ENCODE measurements around the gene HIGD1A.
A peak's percentile ranks its signal among the peaks of the same experiment; 100 is the strongest.

HIGD1A gene

DNA sequence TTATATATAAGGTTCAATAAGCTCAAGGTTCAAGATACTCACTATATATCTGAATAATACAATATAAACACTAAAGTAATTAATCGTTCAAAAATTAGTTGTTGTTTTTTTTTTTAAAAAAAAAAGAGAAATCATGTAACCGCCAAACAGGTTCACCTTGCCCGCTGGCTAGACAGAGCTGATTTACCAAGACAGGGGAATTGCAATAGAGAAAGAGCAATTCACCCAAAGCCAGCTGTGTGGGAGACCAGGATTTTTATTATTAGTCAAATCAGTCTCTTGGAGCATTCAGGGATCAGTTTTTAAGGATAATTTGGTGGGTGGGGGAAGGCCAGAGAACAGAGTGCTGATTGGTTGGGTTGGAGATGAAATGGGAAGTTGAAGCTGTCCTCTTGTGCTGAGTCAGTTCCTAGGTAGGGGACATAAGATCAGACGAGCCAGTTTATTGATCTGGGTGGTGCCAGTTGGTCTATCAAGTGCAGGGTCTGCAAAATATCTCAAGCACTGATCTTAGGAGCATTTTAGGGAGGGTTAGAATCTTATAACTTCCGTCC, 7.9 kb downstream of the HIGD1A start:
- DNase-seq, result no peak

DNA sequence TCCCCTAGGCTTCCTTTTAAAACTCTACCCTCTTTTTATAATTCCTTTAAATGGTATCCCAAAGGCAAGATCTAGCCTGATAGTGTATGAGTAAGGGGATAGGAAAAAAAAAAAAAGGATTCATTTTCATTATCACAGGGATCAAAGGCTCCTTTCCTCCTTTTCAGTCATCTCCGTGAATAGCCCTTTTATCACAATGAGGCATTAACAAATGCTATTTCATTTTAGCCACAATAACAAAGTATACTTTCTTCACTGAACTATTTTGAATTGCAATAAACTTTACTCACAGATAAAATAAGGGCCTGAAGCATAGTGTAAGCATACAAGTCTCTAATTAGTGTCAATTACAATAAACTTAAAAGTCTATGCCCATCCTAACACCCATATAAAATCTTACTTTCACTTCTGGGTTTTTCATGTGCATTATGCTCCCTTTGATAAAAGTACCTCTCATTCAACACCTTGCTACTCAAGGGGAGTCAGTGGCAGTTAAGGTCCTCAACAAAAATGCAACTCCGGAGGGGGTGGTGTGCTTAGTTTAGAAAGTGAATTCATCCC, 8.6 kb downstream of the HIGD1A start:
- no peak for DNase-seq

DNA sequence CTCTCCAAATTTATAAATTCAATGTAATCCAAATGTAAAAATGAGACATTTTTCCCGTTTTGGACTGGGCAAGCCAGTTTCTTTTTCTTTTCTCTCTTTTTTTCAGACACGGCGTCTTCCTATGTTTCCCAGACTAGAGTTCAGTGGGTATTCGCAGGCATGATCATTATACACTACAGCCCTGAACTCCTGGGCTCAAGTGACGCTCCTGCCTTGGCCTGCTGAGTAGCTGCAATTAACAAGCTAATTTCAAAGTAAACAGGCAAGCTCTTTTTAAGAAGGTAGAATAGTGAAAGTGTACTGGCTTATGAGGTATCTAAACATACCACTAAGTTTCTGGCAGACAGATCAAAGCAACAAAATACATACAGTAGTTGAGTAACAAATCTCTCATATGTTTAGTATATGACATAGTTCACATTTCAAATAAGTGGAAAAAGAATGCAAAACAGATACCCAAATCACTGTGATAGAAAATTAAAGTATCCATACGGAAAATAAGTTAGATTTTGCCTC, 13.5 kb downstream of the HIGD1A start:
- DNase-seq, result no peak

DNA sequence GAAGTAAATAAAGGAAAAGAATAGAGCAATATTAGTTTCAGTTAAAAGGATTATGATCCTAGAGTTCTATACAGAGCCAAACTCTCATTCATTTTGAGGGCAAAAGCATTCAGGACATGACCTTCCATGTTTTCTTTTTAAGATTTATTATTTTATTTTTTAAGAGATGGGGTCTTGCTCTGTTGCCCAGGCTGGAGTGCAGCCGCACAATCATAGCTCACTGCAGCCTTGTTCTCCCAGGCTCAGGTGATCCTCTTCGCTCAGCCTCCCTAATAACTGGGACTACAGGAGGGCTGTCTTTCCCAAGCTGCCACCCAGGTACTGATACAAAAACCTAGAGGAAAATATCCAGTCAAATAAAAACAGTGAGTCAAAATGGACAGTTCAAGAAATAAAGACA, 17.7 kb downstream of the HIGD1A start:
- no peak for DNase-seq

DNA sequence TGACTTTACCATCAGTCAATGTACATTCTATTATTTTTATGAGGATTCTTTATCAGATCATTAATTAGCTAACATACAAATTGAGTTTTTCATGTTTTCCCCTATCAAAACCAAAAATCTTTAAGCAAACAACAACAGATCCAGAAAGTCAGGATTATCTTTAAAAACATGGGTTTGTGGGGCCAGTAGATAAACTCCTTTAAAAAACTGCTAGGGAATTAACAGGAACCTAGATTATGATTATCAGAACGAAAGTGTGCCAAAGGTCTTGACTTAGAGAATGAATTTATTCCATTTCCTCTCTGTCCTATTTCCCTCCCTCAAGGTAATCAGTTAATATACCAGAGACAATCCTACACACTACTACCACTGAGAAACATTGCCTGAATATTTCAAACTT, 18.1 kb downstream of the HIGD1A start:
- no peak for DNase-seq

DNA sequence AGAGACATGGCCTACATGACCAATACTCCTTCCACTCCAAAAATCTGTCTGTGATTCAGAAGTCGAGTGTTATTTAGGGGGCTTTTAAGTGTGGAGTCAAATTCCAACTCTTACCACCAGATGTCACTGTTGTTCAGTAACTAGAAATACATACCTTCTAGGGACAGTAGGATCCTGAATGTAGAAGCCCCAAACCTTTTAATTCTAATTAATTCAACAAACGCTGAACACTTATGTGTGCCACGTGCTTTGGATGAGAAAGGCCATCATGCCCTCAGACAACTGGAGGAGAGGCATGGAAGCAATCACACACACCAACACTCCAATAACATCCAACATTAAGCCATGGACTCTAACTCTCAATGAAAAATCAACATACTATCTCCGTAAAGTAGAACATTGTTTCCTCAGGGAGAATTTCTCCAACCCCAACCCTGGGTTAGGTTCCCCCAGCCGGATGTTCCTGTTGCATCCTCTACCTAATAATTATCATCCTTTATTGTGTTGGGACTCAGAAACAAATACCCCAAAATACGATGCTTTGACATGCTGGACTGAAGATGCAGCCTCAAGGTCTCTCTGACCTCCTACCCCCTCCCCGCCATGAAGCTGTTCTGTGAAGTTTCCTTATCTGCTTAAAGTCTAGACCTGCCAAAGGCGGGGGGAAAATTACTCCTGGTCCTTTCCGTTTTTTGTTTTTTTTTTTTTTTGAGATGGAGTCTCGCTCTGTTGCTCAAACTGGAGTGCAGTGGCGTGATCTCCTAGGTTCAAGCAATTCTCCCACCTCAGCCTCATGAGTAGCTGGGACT, 23.2 kb downstream of the HIGD1A start:
- peak in 1 of 2 experiments; percentile 65 for DNase-seq

DNA sequence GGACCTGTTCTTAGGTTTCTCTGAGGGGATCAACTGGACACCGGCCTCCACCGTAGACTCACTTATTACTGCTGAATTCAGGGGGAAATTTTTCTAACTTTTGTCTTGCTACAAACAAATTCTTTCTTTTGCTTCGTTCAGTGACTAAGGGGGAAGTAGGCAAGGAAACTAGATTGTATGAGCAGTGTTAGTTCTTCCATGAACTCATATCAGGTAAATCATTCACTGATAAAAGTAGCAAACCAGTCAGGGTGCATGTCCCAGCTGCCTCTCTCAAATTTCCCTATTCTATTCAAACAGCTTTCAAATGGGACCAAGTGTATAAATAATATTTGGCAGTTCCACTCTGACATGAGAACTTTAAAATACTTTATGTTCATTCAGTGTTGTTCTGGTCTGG, 23.9 kb downstream of the HIGD1A start:
- no peak for DNase-seq

DNA sequence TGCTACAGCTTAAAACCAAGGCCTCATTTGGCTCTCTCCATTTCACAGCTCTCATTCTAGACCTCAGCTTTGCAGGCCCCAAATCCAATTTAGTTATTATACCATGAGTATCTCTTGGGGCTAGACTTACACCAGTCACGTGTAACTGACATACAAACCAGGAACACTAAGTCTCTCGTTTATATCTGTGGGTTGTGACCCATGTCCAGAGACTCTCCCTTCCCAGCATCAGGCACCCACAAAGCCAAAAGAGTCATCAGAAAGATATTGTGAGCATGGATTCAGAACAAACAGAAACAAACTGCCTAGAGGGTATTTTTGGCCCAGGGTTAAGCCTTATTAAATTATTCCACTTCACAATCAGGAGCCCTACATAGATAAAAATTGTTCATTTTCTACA, 25.6 kb downstream of the HIGD1A start:
- no peak for DNase-seq

DNA sequence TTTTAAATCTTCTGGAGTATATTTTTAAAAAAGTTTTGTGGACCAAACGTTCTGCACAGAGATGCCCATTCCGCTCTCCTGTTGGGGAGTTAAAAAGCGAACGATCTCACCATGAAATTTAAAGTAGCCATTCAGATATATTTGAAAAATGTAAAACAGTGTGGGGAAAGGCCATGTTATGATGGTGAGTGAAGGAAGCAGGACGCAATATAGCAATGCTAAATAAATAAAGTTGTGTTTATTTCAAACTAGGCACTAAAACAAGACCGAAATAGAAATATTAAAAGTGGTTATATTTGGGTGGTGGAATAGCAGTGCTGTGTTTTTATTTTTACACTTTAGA, 30.9 kb downstream of the HIGD1A start:
- peak in 1 of 2 experiments; percentile 69 for DNase-seq

DNA sequence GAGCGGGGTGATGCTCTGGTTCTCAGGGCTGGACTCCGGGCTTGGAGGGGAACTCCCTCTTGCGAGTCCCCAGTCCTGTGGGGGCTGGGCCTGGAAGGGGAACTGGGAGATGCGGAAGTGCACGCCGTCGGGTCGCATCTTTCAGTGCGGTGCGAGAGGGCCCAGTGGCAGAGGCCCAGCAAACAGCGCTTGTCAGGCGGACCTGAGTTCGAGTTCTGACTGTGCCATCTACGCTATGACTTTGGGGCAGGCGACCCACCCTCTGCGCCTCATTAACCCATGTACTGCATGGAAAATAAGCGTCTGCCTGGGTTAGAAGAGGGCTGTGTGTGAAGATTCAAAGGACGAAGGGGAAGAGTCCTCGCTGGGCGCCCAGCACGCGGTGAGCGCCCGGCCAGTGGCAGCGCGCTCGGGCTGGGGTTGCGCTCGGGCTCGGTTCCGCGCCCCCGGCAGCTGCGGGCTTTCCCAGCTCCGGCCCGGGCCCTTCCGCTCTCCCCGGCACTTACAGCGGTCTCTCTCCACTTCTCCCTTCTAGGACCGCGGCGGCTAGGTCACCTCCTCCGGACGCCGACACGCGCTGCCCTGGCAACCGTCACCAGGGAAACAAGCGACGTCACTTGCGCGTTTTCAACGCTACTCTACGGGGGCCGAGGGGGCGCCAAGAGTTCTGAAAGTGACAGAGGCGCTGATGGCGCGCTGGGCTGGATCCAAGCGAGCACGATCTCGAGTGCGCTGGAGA, 31.5 kb downstream of the HIGD1A start, which contains the start of gene CCDC13:
Gene CCDC13 (minus strand): TSS at position 584 of the 739 bp plus-strand sequence. CDS start 14,908 bp downstream, outside the sequence.
- DNase-seq, result peak; percentile 78 to 87

DNA sequence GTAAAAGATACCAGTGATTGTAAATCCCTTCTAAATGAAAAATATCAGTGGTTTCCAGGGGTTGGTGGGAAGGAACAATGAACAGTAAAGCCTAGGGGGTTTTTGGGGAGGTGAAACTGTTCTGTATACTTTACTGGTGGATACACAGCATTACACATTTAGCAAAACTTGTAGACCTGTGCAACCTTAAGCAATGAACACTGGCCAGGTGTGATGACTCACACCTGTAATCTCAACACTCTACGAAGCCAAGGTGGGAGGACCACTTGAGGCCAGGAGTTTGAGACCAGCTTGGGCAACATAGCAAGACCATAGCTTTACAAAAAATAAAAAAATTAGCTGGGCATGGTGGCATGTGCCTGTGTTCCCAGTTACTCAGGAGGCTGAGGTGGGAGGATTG, 33.0 kb downstream of the HIGD1A start:
- no peak for DNase-seq

DNA sequence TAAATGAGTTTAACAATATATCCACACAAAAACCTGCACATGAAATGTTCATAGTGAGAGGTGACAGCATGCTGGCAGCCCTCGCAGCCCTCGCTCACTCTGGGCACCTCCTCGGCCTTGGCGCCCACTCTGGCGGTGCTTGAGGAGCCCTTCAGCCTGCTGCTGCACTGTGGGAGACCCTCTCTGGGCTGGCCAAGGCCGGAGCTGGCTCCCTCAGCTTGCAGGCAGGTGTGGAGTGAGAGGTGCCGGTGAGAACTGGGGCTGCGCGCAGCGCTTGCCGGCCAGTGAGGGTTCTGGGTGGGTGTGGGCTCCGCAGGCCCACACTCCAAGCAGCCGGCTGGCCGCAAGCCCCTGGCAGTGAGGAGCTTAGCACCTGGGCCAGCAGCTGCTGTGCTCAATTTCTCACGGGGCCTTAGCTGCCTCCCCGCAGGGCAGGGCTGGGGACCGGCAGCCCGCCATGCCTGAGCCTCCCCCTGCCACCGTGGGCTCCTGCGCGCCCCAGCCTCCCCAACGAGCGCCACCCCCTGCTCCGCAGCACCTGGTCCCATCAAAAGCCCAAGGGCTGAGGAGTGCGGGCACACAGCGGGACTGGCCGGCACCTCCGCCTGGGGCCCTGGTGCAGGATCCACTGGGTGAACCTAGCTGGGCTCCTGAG, 34.7 kb downstream of the HIGD1A start:
- no peak for DNase-seq

DNA sequence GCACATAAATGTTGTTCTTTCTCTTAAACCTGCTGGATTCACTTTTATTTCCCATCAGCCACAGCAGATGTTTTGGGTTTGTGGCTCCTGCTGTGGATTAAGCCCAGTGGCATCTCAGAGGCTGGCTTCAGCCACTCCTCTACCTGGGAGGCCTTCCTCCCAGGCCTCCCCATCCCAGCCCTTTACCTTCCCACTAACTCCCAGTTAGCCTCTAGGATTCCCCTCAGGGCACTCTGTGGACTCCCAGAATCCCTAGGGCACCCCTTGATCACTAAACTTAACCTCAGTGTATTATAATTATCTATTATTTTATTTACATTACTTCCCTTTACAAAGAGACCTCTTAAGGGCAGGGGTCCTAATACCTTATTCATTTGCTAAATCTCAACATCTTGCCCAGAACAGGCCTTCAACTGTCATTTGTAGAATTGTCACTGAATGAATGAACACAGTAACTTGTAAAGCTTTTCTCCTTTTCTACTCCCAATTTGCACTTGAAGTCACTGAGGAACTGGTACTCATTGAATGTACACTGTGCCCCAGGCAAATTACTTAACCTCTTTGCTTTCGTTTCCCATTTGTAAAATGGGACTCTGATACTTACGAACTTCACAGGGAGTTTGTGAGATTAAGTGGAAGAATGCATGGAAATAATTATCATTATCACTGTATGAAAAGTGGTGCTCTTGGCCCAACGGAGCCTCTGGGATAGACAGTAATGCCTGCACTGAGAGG, 39.6 kb downstream of the HIGD1A start:
- DNase-seq, result no peak

DNA sequence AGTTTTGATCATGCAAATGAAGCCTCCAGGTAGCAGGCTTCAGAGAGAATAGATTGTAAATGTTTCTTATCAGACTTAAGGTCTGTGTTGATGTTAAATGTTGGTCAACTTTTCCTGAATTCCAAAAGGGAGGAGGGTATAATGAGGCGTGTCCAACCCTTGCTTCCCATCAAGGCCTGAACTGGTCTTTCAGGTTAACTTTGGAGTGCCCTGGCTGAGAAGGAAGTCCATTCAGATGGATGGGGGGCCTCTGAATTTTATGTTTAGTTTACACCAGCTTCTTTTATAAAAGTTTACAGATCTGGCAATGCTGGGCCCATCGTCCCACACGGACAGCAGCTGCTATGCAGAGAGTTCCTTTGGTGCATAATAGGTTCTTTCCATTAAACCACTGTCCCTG, 40.2 kb downstream of the HIGD1A start:
- DNase-seq, result no peak

DNA sequence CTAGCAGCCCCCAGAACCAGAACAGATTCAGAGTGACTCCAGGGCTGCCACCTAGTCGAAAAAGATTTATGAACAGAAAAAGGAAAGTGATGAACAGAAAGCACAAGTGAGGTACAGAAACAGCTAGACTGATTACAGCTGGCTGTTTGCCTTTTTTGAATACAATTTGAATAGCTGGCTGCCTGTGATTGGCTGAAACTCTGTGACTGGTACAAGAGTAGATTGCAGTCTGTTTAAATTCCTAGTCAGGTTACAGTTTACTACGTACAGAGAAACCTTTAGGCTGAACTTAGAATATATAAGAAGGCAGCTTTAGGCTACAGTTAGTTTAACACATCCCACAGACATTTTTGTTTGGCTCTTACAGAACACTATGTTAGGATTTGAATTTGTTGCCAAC, 41.3 kb downstream of the HIGD1A start:
- no peak for DNase-seq

DNA sequence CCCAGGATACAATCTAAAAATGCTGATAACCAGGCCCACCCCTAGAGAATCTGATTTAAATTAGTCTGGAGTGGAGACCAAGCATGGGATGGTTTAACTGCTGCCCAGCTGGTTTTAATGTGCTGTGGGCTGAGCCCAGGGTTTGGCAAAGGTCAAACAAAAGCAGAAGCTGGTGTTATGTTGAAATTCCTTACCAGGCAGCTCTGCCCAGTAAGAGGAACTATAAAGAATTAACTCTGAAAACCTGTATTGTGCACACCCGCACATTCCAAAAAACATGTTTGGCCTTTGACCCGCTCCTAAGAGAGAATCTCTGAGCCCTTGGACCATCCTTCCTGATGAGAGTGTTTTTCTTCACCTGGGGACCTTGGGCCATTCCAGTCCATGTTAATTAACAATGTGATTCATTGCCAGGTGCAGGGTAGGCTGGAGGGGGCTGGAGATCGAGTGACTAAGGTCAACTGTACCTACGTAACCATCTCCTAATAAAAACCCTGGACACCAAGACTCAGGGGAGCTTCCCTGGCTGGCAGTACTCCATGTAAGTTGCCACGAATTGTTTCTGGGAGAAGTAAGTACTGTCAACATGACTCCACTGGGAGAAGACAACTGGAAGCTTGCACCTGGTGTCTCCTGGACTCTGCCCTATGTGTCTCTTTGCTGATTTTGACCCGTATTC, 42.1 kb downstream of the HIGD1A start:
- DNase-seq, result no peak

DNA sequence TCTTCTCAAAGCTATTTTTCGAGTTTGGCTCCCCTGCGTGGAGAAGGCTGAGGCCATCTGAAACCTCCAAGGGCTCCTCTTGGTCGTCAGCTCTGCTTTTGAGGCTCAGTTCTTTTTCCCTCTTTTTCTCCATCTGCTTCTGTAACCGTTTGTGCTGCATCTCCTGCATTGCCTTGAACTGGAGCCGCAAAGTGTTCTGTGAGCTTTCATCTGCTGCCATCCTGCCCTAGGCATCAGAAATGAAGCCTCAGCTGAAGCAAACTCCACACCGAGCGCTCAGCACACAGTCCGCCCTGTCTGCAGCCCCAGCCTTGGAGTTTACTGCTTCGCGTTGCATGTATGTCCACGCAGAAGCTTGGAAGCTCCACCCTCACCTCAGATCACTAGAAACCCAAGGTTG, 46.2 kb downstream of the HIGD1A start:
- no peak for DNase-seq

DNA sequence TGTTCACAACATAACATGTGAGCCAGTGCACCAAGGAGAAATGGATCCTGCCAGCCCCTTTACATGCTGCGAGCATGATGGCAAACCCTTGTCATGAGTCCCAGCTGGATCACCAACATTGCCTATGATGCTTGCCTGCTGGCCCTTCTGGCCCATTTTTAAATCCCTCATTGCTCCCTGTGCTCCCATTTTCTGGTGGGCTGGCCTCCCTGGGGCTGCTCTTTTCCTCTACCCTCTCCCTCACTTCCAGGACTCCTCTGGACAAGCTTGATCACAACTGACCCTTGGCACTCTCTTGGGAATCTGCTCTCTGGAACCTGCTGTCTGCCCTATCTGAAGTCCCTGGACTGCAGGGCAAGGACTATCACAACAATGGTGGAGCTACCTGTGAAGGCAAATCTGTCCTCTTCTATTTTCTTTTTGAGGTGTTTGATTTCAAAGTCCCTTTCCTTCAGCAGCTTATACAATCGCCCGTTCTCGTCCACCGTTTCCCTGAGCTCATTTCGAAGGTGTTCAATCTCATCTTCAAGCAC, 47.5 kb downstream of the HIGD1A start:
- no peak for DNase-seq

DNA sequence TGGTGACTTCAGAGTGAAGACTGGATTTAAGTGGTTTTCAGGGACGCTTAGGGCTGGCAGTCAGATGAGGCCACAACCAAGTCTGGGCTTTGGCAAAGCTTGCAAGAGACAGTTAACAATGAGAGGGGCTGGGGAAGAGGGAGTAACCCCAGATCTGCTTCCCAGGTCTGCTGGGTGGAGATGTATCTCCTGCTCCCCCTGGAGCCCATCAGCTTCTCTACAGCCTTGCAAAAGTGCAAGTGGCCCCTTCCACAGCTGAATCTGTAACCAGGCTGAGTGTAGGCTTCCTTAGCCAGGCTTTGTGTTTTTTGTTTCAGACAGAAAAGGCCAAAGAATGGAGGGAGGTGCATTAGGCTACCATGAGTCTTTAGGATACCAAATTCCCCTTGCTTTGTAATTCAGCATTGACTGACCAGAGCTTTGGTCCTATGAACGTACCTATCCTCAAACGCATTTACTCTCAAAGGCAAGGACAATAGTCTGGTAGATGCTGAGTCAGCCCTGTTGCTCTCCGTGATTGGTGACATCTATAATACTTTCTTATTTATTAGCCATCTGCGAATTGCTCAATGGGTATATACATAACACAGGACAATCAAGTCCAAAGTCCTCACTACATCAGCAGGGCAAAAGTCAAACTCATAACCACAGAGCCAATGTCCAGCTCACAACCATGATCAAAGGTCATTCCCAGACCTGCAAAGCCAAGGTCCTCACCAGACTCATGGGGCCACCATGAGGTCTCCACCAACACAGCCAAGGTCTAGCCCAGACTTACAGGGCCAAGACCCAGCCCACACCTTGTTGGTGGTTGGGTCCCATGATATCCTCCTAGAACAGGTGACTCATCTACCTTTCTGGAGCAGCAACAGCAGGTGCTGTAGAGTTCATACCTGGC, 48.4 kb downstream of the HIGD1A start:
- DNase-seq, result peak in 1 of 2 experiments; percentile 7

DNA sequence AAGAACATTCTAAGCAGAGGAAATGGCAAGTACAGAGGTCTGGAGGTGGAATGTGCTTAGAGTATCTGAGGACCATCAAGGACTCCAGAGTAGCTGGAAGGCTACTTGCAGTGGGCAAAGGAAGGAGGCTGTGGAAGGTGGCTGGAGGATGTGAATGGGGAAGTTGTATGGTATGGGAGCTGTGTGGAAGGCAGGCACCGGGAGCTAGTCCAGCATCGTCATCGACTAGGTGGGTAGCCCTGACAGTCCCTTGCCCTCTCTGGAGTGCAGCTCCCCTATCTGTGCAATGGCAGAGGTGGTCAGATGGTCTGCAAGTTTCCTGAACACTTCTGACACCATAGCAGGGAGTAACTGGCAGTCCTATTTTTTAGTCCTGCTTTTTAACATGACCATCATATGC, 50.5 kb downstream of the HIGD1A start:
- no peak for DNase-seq

Measured in SW 1271 (cell line).